ENCODE data around the gene RPL32.
"Not testable (repeated sequence)": the region's sequence is repeated elsewhere in the genome, so short reads cannot be mapped to it uniquely, and the experiment has no call there.

The RPL32 gene

DNA sequence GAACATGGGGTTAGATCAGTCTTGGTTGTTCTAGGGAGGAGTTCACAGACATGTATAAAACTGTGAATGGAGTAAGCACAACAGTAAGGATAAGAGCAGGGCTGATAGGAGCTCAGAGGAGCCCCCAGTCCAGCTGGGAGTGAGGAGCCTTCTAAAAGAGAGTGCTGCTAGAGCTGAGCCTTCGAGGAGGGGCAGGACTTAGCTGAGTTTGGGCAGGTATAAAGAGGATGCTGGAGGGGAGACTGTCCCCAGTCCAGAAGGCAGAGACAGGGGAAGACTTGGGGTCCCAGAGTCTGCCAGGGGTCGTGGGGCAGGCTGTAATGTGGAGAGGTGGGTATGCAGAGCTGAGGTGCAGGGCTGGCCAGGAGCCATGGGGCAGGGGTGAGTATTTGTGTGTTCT lies 32.8 kb downstream of the RPL32 start:
- DNase-seq (ENCODE audit: low spot score), result no peak

DNA sequence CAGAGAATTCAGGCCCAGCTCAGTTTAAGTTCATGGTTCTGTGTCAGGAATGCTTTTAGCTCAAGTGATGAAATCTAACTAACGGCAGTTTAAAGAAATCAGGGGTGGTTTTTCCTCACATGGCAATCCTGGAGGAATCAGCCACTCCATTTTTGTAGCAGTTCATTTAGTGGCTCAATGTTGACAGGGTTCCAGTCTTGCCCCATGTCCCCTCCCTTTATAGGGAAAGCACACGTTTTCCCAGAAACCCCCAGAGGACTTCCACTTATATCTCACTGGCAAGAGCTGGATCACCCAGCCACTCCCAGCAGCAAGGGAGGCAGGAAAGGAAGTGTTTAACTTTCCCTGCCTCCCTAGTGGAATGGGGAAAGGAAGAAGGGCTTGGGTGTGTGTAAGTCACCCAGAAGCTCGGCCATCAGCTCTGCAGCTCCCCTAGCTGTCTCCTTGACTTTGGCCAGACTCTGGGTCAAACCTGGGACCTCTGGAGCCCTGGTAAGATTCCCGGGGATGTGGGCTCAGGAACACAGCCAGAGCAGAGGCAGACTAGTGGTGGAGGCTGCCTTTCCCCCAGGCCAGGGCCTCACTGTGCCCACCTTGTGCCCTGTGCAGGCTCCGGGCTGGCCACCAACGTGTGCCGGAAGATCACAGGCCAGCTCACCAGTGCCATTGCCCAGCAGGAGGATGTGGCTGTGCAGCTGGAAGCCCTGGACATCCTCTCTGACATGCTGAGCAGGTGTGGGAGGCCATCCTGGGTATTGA lies 33.6 kb downstream of the RPL32 start:
- DNase-seq (ENCODE audit: low spot score), result no peak

DNA sequence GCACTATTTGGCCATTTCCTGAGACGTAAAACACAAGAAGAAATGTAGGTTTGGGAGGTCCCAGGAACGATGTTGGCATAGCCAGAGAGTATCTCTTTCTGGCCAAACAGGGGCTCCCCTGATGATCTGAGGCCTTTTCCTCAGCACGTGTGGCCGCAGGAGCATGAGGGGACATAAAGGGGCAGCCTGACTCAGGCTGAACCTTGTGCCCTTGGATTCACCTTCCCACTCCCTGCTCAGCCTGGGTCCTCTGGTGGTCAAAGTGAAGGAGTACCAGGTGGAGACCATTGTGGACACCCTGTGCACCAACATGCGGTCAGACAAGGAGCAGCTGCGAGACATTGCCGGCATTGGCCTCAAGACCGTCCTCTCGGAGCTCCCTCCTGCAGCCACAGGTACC lies 34.3 kb downstream of the RPL32 start:
- no peak for DNase-seq (ENCODE audit: low spot score)

DNA sequence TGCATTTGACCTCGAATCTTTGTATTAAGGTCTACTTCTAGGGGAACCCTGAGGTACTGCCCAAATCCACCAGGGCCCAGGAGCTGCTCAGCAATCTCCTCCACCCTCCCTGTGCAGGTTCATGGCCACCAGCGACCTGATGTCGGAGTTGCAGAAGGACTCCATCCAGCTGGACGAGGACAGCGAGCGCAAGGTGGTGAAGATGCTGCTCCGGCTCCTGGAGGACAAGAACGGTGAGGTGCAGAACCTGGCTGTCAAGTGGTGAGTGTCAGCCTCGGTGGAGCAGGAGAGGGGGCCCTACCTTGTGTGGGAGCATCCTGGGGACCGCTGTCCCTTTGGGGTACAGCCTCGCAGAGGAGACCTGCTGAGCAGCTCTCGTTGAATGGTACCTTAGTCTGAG lies 38.0 kb downstream of the RPL32 start:
- DNase-seq (ENCODE audit: low spot score), result no peak

DNA sequence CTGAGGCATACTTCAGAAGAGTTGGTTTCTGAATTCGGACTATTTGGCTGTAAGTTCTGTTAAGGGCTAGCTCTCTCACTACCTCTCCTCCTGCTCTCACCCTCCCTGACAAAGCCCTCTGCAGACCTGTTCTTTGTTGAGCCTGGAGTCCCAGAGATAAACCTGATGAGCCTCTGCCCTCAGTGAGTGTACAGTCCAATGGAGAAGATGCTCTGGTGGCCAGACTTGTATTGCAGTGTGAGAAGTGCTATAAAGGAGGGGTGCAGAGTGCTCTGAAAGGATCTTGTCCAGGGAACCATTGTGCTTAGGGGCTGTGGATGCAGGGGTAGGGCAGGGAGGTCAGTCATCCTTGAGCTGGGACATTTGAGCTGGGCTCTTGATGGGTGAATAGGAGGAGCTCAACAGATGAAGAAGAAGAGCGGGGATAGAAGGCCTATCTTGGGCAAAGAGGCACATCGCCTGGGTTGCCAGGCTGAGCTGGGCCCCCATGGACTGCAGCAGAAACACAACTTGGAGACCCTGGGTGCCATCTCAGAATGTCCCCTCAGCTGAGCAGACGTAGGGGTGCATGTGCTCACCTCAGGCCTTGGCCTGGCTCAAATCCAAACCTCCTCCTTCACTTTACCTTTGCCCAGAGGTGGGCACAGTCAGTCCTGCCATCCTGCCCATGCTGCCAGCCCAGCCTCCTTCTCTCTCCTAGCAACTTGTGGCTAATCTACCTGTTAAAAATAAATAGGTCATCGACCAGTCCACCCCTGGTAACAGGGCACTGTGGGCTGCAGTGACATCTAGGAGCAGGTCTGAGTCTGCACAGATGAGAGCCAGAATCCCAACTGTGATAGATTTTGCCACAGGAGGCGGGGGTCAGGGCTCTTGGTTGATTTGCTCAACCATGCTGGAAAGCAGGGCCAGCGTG lies 41.6 kb downstream of the RPL32 start:
- no peak for DNase-seq (ENCODE audit: low spot score)

DNA sequence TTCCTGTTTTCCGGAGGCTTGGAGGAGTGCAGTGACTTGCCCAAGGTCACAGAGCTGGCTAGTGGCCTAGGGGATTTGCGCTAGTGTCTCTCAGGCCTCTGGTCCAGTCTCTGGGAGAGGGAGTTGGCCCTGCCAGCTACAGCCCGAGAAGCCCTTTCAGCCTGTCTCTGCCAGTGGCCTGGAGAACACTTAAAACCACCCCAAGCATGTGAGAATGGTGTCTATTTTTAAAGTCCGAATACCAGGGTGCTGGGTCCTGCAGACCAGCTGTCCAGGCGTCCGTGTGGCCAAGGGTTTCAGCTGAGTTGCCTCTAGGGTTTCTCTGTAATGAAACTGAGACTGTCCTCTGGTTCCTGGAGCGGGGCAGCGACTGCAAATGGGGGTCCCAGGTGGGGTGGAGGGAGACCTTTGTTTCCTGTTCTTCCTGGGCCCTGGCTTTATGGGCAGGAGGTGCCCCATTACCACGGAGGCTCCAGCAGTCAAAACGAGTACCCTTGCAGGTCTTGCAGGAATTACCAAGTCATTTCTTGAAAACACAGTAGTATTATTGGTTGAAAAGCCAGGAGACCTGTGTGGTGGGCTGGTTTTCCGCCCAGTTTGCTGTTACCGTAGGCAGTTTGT lies 42.7 kb downstream of the RPL32 start:
- no peak for DNase-seq (ENCODE audit: low spot score)

DNA sequence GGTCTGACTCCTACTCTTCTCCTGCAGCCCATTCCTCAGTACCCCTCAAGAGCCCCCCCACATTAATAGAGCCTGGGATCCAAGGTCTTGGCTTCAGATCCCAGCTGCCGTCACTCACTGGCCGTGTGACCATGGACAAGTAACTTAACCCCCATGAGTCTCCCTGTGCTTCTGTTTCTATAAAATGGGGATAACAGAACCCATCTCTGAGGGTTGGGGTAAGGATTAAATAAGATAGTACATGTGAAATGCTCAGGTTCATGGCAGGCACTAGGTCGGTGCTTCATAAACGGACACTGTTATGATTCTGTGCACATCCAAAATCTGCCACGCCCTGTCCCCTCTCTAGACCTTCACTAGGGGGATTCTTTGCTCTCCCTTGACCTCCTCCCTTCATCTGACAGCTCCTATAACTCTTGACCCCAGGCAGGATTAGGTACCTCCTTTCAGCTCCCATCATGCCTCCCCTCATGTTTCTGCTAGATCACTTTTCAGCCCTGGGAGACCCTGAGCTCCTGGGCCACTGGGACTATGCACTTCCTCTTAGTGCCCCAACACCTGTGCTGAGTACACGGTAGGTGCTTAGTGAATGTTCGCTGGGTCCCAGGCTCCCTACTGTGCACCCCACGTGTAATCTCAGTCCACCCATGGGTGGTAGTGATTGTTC lies 43.3 kb downstream of the RPL32 start:
- no peak for DNase-seq (ENCODE audit: low spot score)

DNA sequence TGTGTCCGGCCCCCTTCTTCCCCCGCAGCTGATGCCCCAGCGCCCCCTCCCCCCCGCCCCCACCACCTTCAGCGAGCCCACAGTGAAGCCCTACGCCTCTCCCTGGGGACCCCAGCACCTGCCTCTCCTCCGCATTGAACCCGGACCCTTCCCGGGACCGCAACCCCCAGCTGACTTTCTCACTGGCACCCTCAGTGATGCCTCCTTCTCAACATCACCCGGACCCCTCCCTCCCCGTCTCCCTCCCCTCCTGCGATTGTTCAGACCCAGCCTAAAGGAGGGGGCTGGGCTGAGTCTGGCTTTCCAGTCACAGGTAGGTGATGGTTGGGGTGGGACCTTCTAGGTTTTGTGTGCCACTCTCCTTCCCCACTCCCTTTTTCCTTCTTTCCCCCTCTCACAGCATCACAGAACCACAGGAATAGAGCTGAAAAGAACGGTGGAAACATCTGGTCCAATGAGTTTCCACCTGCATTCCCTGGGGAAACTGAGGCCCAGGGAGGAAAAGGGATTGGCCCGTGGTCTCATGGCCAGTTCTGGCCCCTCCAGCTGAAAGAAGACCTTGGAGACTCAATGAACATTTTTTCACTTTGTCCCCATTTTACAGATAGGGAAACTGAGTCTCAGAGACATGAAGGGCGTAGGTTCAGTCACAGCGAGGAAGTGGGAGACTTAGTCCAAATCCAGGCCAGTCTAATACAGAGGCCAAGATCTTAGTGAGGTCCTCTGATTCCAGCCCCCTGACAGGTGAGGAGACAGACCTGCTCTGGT lies 44.1 kb downstream of the RPL32 start:
- DNase-seq (ENCODE audit: low spot score), result no peak

DNA sequence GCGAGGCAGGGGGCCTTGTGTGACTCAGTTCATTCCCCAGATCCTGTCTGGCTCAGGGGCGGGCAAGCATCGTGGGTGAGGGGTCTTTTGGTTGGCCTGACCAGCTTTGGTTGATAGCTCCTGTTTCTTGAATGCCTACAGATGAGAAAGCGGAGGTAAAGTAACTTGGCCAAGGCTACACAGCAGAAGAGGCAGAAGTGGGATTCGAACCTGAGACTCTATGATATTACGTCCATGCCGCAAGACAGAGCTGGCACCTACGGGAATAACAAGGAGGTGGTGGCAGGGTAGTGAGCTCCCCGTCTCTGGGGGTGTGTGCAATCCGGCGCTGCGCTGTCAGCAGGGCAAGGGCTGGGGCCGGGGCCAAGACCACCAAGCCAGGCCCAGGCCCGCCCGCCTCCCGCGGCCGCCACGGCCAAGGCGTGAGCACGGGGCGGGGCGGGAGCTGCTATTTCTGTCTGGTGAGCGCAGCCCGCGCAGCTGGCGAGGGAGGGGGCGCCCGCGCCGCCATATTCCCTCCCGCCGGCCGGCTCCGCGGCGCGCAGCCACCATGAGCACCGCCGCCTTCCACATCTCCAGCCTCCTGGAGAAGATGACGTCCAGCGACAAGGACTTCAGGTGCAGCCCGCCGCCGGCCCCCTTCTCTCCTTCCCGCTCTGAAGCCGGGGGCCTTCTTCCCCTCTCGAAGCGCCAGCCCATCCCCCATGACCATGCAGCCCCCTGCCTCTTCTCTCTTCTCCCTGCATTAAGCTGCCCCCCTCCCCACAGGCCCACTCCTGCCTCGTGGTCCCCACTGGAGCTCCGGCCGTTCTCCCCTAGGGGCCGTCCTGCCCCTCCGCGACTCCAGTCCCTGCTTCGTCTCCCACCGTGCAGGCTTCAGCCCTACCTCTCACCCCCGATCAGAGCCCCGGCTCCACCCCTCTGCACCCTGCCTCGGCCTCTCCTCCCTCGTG lies 44.9 kb downstream of the RPL32 start, which contains the start of gene CAND2:
Gene CAND2, plus strand, starts transcription at position 510 of the 953 bp plus-strand sequence. Its CDS starts 41 bp downstream, at position 551.
- DNase-seq (ENCODE audit: low spot score), result no peak

DNA sequence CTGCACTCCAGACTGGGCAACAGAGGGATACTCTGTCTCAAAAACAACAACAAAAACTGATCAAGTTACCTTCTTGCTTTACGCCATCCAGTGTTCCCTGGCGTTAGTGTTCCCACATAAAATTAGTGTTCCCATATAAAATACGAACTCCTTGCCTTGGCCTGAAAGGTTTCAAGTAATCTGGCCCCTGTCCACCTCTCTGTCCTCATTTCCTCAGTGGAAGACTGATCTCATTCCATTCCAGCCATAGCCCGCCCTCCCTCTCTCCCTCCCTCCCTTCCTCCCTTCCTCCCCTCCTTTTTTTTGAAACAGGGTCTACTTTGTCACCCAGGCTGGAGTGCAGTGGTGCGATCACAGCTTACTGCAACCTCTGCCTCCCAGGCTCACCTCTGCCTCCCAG lies 47.7 kb downstream of the RPL32 start:
- no peak for DNase-seq (ENCODE audit: low spot score)

DNA sequence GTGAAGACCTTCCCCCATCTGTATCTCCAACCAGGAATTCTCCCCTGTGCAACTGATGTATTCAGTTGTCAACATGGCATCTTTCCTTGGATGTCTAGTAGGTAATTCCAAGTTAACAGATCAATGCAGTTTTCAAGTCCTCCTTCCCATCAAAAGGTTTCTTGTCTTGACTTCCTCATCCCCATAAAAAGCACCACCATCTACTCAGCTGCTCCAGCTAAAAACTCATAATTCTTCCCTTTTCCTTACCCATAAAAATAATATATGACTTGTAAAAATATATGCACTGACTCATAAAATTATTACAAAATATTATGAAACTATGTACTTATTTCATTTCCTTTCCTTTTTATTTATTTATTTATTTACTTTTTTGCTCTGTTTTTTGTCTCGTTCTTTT lies 49.9 kb downstream of the RPL32 start:
- no peak for DNase-seq (ENCODE audit: low spot score)

DNA sequence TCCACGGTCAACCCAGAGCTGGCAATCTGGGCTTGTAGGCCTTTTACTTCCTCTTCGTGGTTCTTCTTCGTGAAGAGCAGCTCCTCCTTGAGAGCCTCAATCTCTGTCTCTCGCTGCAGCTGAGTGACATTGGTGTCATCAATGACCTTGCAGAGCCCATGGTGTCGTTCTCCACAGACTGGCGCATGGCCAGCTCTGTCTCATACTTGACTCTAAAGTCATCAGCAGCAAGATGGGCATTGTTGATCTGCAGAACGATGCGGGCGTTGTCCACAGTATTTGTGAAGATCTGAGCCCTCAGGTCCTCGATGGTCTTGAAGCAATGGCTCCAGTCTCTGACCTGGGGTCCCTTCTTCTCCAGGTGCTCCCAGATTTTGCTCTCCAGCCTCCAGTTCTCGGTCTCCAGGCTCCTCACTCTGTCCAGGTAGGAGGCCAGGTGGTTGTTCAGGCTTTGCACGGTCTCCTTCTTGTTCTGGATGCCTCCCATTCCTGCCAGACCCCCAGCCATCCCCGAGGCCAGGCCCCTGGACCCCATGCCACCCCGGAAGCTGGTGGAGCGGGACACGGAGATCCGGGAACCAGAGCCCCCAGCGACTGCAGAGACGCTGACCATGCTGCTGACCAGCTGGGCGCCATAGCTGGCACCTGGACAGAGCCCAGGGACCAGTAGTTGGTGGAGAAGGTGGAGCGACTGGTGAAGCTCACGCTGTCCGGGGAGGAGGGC lies 53.2 kb downstream of the RPL32 start:
- not testable (repeated sequence) for DNase-seq (ENCODE audit: low spot score)

DNA sequence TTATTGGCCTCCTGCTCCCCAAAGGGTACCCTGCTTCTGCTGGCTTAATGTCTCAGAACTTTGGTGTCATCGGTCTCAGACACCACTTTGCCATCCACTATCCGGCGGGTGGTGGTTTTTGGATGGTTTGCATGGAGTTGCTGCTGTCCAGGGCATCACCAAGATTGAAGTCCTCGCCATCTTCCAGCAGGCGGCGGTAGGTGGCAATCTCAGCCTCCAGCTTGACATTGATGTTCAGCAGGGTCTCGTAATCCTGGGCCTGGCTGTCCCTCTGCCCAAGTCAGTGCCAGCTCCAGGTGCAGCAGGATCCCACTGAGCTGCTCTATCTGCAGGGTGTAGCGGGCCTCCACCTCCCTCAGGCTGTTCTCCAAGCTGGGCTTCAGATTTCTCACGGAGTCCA lies 54.0 kb downstream of the RPL32 start:
- DNase-seq (ENCODE audit: low spot score), result peak; percentile 29

DNA sequence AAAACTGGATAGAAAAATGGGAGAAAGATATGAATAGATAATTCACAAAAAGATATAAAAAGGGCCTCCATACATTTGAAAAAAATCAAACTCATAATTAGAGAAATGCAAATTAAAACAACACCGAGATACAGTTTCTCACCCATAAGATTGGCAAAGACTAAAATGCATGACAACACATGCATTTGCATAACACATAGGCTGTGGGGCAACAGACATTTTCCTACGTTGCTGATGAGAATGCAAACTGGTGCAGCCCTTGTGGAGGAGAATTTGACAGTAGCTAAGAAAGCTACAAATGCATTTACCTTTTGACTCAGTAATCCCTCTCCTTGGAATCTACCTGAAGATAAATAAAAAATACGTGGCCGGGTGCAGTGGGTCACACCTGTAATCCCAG lies 56.3 kb downstream of the RPL32 start:
- no peak for DNase-seq (ENCODE audit: low spot score)

All from kidney tubule cell (primary cell).